Right lobe of liver (tissue), 6 donors: ENCODE data around the gene ZMIZ2. TPM values are rescaled to one million over a fixed set of nuclear protein-coding genes. Genes with fewer than 3 reads are reported as not detected.
"Not testable (repeated sequence)": the region's sequence is repeated elsewhere in the genome, so short reads cannot be mapped to it uniquely, and the experiment has no call there.

Experiments used
- ATAC-seq, 4 donors: fragments of 200-7000 bp; cut with Tn5 transposase; one replicate each; pipeline ENCODE4 v1.9.1; 2020; ENCODE audit warnings: mild to moderate bottlenecking in 4 of 4, moderate library complexity in 4 of 4
- DNase-seq, 3 donors: peaks; one replicate each; pipeline ENCODE4 v3.0.0-alpha.2; 2020
- H3K27ac ChIP-seq, 3 donors: fragments of 200-600 bp; one replicate each; pipeline ENCODE4 v1.8.0; 2022
- H3K27me3 ChIP-seq, 2 donors: fragments of 200-600 bp; one replicate each; pipeline ENCODE4 v1.8.0; 2022
- H3K36me3 ChIP-seq, 4 donors: fragments of 200-600 bp; sonication (generic) in 1 of 4; one replicate each; pipeline versions ENCODE4 v1.5.1 to v1.8.0; 2017 to 2022; ENCODE audit warnings: control low read depth in 1 of 4
- H3K4me1 ChIP-seq, 4 donors: fragments of 200-600 bp; sonication (generic) in 1 of 4; one replicate each; pipeline versions ENCODE4 v1.5.1 to v1.8.0; 2017 to 2022; ENCODE audit warnings: control low read depth in 1 of 4
- H3K4me3 ChIP-seq, 3 donors: fragments of 200-600 bp; one replicate each; pipeline ENCODE4 v1.8.0; 2022
- H3K9me3 ChIP-seq, 4 donors: fragments of 200-600 bp; sonication (generic) in 1 of 4; one replicate each; pipeline versions ENCODE4 v1.5.1 to v1.8.0; 2017 to 2022; ENCODE audit warnings: control low read depth in 1 of 4
- POLR2A ChIP-seq: fragments of 450-650 bp; IDR thresholded peaks from one replicate; pipeline ENCODE4 v1.6.1; 2017; ENCODE audit warnings: antibody characterized with exemption, mild to moderate bottlenecking
- WGBS: methylation state at CpG from one replicate; pipeline ENCODE4 v1.1.6; 2018; ENCODE audit warnings: low coverage, low lambda C conversion rate; ENCODE audit not compliant: insufficient coverage; ENCODE audit errors: missing lambda C conversion rate; 5-methylcytosine and 5-hydroxymethylcytosine counted together
- intact Hi-C, 2 donors: fragments of 100-400 bp; cut with DNase I; formaldehyde crosslinking; loops; one replicate each; pipeline versions ENCODE4 v1.11.2 to v1.14.1; 2022
- total RNA-seq, 6 experiments: library from RNA; depleted of rRNA in 2 of 6; stranded (reverse); fragments of >200 nt in 2 of 6; fragmentation: NEBNext Ultra II Directional in 3 of 6; extraction: Animal tissue kit (Norgen Biotek cat#: 25700) in 3 of 6; gene quantifications; one replicate each; pipeline versions ENCODE4 v1.1.0 to v1.2.4, GENCODE V29; 2016 to 2023
- TF ChIP-seq, protein P1 (sequence below), 4 donors: fragments of 200-600 bp in 3 of 4; fragments of 450-650 bp in 1 of 4; IDR thresholded peaks; one replicate each; pipeline versions ENCODE4 v1.5.1 to v1.8.0; 2016 to 2022; ENCODE audit warnings: antibody characterized with exemption in 4 of 4, mild to moderate bottlenecking in 2 of 4
- donor health status: DM: no; HTN: yes; CAD: no.
- donor health status: DM: no; HTN: no; CAD: no.
- donor health status: DM: no; HTN: no; CAD: no.
- donor health status: DM: no; HTN: yes; CAD: no.
- donor health status: DM: no; HTN: yes; CAD: no.

ZMIZ2 gene
- total RNA-seq, 6 experiments from 2014 or later, result 8.6 to 36.3 (median 28.6) TPM

GRCh38 chr7:44784364-44784763, 35.7 kb downstream of the ZMIZ2 start:
- Histone ChIP-seq H3K27ac (no peak overlapping the region), H3K4me3 (no peak overlapping the region), H3K27me3 (no peaks in the 10 kb centered on the region), H3K4me1 (no peaks in the 10 kb centered on the region), H3K9me3 (no peaks in the 10 kb centered on the region), H3K36me3 (no peaks in the 10 kb centered on the region)
- WGBS, result 50% methylated on average over 1 of the region's 1 CpG
- intact Hi-C loops, result no loop called here
- ATAC-seq (peak in 1 of 4 donors; percentile 25), DNase-seq (no peak)
- TF ChIP-seq, protein P1, sequence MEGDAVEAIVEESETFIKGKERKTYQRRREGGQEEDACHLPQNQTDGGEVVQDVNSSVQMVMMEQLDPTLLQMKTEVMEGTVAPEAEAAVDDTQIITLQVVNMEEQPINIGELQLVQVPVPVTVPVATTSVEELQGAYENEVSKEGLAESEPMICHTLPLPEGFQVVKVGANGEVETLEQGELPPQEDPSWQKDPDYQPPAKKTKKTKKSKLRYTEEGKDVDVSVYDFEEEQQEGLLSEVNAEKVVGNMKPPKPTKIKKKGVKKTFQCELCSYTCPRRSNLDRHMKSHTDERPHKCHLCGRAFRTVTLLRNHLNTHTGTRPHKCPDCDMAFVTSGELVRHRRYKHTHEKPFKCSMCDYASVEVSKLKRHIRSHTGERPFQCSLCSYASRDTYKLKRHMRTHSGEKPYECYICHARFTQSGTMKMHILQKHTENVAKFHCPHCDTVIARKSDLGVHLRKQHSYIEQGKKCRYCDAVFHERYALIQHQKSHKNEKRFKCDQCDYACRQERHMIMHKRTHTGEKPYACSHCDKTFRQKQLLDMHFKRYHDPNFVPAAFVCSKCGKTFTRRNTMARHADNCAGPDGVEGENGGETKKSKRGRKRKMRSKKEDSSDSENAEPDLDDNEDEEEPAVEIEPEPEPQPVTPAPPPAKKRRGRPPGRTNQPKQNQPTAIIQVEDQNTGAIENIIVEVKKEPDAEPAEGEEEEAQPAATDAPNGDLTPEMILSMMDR (IDR thresholded peaks at IDR 0.05), result no peak
- TF ChIP-seq POLR2A, result no peak

- WGBS, result 91% methylated on average over 3 of the region's 3 CpGs
- ATAC-seq, intact Hi-C loops: not testable (repeated sequence)
Measured at GRCh38 chr7:44785218-44785617, 36.6 kb downstream of the ZMIZ2 start.

DNA sequence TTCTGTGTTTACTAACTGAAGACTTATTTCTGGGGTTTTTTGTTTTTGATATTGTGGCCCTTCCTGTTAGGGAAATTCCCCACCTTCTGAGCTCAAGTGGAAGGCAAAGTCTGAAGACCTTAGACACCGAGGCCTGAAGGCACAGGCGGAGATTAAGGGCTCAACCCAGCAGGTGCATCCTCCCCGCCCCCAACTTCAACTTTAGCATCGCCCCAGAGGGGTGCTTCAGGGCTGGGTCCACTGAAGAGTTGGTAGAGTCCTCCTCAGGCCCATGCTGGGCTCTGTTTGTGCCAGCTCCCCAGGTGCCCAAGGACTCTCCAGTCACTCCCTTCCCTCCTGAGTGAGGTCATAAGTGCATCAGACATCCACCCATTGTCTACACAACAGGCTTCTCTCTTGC, 38.4 kb downstream of the ZMIZ2 start:
- H3K36me3 ChIP-seq, result no peaks in the 10 kb centered on the region
- no peaks in the 10 kb centered on the region for H3K27me3 ChIP-seq
- no peak for DNase-seq
- H3K27ac ChIP-seq, result no peak overlapping the region
- no peak overlapping the region for H3K4me3 ChIP-seq
- H3K9me3 ChIP-seq, result no peaks in the 10 kb centered on the region
- H3K4me1 ChIP-seq, result no peaks in the 10 kb centered on the region
- no peak for ATAC-seq
- intact Hi-C loops, result no loop called here
- no peak for TF ChIP-seq POLR2A
- TF ChIP-seq, protein P1 (IDR thresholded peaks at IDR 0.05), result no peak
- no CpG with 5 or more reads among the region's 4 CpGs for WGBS

More at GRCh38 chr7:44785218-44785617, 36.6 kb downstream of the ZMIZ2 start:
- not testable (repeated sequence) for H3K9me3 ChIP-seq, H3K4me3 ChIP-seq, H3K27ac ChIP-seq, H3K27me3 ChIP-seq, H3K4me1 ChIP-seq, H3K36me3 ChIP-seq, DNase-seq

DNA sequence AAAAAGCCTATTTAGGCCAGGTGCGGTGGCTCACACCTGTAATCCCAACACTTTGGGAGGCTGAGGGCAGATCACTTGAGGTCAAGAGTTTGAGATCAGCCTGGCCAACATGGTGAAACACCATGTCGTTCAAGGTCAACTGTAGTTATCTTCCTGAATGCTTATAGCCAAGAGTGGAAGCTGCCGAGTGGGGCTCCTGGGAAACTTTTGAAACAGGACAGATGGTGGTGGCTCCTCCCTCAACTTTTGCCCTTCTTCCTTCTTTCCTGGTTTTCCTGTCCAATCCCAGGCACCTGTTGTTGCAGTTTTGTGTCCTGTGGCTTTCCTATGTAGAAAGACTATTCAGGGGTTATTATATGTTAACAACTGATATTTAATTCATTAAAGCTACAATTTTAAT, 39.1 kb downstream of the ZMIZ2 start:
- Histone ChIP-seq H3K27ac (no peak overlapping the region), H3K4me3 (no peak overlapping the region), H3K4me1 (no peaks in the 10 kb centered on the region), H3K27me3 (no peaks in the 10 kb centered on the region), H3K9me3 (no peaks in the 10 kb centered on the region), H3K36me3 (no peaks in the 10 kb centered on the region)
- WGBS, result 88% methylated on average over 2 of the region's 3 CpGs
- DNase-seq (no peak), ATAC-seq (no peak)
- TF ChIP-seq, protein P1 (IDR thresholded peaks at IDR 0.05), result no peak
- no peak for TF ChIP-seq POLR2A
- intact Hi-C loops, result no loop called here

- H3K4me1 ChIP-seq, result no peaks in the 10 kb centered on the region
- TF ChIP-seq POLR2A, result no peak
- TF ChIP-seq, protein P1 (IDR thresholded peaks at IDR 0.05), result no peak
- no peaks in the 10 kb centered on the region for H3K27me3 ChIP-seq
- no peak overlapping the region for H3K27ac ChIP-seq
- no peaks in the 10 kb centered on the region for H3K9me3 ChIP-seq
- H3K36me3 ChIP-seq, result no peaks in the 10 kb centered on the region
- intact Hi-C loops, result no loop called here
- ATAC-seq (no peak), DNase-seq (no peak)
- 55% methylated on average over 5 of the region's 5 CpGs for WGBS
- H3K4me3 ChIP-seq, result no peak overlapping the region
Measured at GRCh38 chr7:44789990-44790389, 41.3 kb downstream of the ZMIZ2 start.
